Stomach (tissue), 4 donors: Measurements from ENCODE around the gene ZBTB43.

Source experiments
- CTCF ChIP-seq, 7 experiments: fragments of 450-650 bp in 4 of 7; fragments of 200-600 bp in 3 of 7; sonication (generic) in 3 of 7; IDR thresholded peaks; one replicate each; pipeline ENCODE4 v1.5.1; 2016 to 2019; ENCODE audit warnings: antibody characterized with exemption in 7 of 7, control low read depth in 2 of 7, mild to moderate bottlenecking in 1 of 7
- POLR2AphosphoS5 ChIP-seq, 3 donors: sonication (generic); formaldehyde crosslinking; IDR thresholded peaks; one replicate each; pipeline ENCODE4 v1.6.1; 2016; ENCODE audit warnings: antibody characterized with exemption in 3 of 3

- TF ChIP-seq CTCF (IDR thresholded peaks at IDR 0.05): no peak
- TF ChIP-seq POLR2AphosphoS5 (IDR thresholded peaks at IDR 0.05): no peak
These were observed 47.9 kb upstream of the ZBTB43 start for GRCh38 chr9:126756876-126757415.
